HG03354 (cell line): ENCODE measurements around the gene RAB12.
"Not testable (repeated sequence)": the region's sequence is repeated elsewhere in the genome, so short reads cannot be mapped to it uniquely, and the experiment has no call there.

Experiments
- ATAC-seq: cut with Tn5 transposase; IDR thresholded peaks from one replicate; pipeline ENCODE4 v1.9.1; 2021; ENCODE audit warnings: mild to moderate bottlenecking; ENCODE audit not compliant: unreplicated experiment, poor library complexity, severe bottlenecking

RAB12 gene

GRCh38 chr18:8608795-8609658 lies at the start of gene RAB12:
Gene RAB12, plus strand, starts transcription at chr18:8609437. Its CDS starts 3 bp downstream, at chr18:8609440.
- ATAC-seq = peak; percentile 78

GRCh38 chr18:8559612-8560186 lies 49.5 kb upstream of the RAB12 start:
- ATAC-seq = no peak

GRCh38 chr18:8561123-8561910 lies 47.9 kb upstream of the RAB12 start:
- ATAC-seq = no peak

- no peak for ATAC-seq
Measured at GRCh38 chr18:8562070-8562469, 47.2 kb upstream of the RAB12 start.

DNA sequence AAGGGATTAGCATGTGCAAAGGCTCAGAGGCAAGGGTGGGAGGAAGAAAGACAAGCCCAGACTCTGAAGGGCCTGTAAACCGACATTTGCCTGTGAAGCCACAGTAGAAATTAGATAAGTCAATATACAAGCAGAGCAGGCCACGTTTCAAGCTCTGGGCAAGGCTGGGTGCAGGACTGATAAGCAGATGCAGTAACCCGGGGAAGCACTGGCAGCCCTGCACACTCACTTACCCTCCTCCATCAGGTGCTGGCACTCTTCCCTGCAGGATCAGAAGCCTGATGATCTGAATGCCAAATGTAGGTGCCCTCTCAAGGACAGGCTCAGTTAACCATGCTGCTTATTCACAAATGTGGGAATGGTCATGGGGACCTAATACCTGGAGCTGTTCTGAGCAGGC lies 46.3 kb upstream of the RAB12 start:
- no peak for ATAC-seq

DNA sequence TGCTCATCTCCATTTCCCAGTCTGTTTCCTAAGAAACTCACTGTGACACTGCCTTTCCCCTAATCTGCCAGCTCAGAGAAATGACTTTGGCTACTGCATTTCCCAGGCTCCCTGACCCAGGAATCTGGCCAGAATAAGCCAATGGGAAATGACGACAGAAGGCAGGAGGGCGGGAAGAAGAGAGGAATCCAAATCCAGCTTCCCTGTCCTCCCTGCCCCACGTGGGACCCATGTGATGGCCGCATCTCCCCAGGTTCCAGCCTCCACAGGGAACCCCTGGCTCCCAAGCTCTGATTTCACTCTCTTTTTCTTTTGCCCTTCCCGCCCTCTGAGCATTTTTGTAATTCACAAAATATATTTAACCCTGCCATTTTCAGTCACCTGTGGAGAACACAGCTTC lies 37.8 kb upstream of the RAB12 start:
- no peak for ATAC-seq

DNA sequence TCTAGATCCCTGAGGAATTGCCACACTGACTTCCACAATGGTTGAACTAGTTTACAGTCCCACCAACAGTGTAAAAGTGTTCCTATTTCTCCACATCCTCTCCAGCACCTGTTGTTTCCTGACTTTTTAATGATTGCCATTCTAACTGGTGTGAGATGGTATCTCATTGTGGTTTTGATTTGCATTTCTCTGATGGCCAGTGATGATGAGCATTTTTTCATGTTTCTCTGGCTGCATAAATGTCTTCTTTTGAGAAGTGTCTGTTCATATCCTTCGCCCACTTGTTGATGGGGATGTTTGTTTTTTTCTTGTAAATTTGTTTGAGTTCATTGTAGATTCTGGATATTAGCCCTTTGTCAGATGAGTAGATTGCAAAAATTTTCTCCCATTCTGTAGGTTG lies 35.5 kb upstream of the RAB12 start:
- not testable (repeated sequence) for ATAC-seq

- no peak for ATAC-seq
Measured at GRCh38 chr18:8584798-8585197, 24.4 kb upstream of the RAB12 start.

DNA sequence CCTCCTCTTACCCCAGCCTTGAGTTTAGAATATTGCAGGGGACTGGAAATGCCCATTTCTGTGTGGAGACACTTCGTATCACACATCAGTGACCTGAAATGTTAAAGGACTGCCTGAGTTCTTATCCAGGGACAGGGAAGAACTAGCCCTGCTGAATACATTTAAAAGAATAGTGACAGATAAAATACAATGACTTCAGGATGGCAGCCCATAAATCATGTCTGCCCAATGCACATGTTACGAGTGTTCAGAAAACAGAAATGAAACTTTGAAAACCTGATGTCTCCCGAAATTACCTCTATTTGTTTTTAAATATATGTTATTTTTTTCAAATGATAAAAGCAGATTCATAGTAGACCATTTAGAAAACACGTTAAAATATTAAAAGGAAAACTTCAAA lies 22.3 kb upstream of the RAB12 start:
- no peak for ATAC-seq

- ATAC-seq = no peak
Measured at GRCh38 chr18:8595445-8595844, 13.8 kb upstream of the RAB12 start.

DNA sequence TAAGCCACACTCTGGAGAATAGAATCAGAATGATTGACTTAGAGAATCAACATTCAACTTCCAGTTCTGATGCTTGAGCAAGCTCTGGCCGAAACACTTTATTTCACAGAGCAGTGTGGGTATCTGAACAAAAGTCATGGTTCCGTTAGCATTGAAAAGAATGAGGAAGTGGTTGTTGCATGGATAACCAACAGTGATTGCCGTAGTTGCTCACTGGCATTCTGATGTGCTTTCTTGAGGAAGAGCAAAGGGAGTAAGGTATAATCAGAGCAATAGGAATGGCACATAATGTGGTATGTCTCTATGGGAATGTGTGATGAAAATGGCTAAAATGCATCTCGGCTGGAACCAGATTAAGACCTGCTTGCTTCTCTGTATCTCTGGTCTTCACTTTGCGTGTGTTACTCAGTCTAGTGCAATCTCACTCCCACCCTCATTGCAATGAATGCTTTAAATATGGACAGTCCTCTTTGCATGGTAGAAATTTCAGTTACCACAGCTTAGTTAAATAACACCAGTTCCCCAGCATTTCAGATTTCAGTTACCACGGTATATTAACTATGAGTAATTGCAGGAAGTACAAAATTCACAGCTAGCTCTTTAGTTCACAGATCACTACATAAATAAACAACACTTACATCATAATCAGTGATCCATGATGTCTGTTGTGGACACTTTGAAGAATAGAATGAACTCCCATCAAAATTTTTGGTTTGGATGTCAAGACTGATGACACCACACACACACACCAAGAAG lies 7.8 kb upstream of the RAB12 start:
- peak; percentile 62 for ATAC-seq

- ATAC-seq = peak; percentile 26
Measured at GRCh38 chr18:8602040-8602439, 7.2 kb upstream of the RAB12 start.

DNA sequence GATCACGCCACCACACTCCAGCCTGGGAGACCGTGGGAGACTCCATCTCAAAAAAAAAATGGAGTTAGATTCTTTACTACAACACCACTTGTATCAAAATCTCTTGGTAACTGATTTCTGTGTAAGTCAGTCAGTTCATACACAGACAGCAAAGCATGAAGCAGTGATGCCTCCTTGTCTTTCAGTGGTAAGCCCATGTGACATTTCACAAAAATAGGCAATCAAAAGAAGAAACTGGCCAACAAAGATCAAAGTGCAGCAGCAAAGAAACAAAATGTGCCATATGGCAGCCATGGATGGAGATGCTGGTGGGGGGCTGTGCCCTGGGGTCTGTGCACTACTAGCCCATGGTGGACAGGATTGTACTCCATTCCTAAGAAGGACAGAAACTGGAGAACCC lies 6.7 kb upstream of the RAB12 start:
- no peak for ATAC-seq

- ATAC-seq = no peak
Measured at GRCh38 chr18:8603663-8604520, 5.3 kb upstream of the RAB12 start.

- no peak for ATAC-seq
Measured at GRCh38 chr18:8605974-8606373, 3.3 kb upstream of the RAB12 start.

GRCh38 chr18:8607776-8608742 lies 1.2 kb upstream of the RAB12 start:
- peak; percentile 27 for ATAC-seq

DNA sequence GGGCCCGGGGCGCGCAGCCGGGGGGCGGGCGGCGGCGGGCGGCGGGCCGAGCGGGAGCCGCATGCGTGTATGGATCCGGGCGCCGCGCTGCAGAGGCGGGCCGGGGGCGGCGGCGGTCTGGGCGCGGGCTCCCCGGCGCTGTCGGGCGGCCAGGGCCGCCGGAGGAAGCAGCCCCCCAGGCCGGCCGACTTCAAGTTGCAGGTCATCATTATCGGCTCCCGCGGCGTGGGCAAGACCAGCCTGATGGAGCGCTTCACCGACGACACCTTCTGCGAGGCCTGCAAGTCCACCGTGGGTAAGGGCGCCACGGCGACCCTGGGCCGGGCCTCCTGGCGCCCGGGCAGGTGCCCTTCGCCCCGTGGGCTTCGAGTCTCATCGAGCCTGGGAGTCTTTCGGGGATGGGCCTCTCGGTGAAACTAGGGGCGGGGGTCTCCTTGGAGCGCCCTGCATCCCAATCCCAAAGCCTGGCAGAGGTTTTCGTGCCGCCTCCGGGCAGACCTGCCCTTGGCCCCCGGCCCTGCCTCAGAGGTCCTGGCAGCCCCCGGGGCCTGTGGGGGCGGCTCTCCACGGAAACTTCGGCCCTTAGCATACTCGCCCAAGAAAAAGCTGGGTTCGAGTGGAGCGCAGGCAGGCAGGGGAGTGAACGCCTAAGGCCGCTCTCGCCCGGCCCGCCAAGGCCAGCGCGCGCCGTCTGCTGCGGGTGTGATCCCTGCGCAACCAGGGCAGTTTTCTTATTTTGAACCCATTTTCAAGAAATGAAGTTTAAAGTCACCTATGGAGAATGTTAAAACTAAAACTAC lies 622 bp downstream of the RAB12 start:
- ATAC-seq = peak; percentile 31
